Activated gamma-delta T cell treated with anti-CD3 and anti-CD28 coated beads, Interleukin-2, amount 50 U/mL, for 16 hours (primary cell): ENCODE measurements around the gene SPAG16.
"Not testable (repeated sequence)": the region's sequence is repeated elsewhere in the genome, so short reads cannot be mapped to it uniquely, and the experiment has no call there.

Source experiments
- DNase-seq: peaks from one replicate; pipeline ENCODE4 v3.0.0-alpha.2; 2020; ENCODE audit warnings: low read depth

SPAG16 gene

DNA sequence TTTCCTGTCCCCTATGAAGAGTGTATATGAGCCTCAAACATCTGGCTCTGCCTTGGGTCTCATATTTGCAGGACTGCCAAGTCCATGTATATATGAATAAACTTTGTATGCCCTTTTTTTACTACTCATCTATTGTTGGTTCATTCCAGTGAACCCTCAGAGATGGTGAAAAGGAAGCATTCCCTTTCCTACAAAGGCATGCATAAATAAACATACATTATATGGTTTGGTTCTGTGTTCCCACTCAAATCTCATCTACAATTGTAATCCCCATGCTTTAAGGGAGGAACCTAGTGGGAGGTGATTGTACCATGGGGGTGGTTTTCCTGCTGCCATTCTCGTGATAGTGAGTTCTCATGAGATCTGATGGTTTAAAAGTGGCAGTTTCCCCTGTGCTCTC is 534.2 kb downstream of the SPAG16 start:
- DNase-seq, result no peak

DNA sequence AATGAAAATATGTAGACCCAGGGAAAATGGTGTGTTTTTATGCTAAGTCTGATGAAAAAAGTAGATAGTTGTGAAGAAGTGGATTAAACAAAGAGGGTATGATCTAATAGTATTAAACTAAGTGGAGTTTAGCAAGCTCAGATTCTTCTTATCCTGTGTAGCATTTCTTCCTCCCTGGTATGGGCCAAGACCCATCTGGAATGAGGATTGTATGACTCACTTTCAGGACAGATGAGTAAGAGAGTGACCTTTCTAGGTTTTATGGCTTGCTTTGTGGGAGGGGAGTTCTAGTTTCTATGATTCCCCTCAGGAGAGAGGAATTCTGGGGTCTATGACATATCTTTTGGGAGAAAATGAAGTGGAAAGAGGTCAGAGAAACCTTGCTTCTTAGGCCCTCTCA is 550.1 kb downstream of the SPAG16 start:
- DNase-seq, result no peak

DNA sequence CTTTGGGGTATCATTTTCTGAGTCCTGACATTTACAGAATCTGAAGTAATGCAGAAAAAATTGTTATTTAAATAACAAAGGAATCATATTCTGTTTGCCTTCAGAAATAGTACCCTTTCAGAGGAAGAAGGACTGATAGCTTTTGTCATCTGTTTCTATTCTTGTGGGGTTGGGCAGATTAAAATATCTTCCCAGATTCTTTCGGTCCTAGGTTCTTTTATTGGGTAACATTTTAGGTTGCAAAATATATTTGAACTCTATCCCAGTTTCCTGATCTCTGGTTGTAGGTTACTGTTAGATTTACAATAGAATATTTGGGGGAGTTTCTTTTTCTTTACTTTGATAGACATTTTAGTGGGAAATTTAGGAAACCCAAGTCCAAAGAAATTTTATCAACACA is 550.5 kb downstream of the SPAG16 start:
- DNase-seq, result no peak

DNA sequence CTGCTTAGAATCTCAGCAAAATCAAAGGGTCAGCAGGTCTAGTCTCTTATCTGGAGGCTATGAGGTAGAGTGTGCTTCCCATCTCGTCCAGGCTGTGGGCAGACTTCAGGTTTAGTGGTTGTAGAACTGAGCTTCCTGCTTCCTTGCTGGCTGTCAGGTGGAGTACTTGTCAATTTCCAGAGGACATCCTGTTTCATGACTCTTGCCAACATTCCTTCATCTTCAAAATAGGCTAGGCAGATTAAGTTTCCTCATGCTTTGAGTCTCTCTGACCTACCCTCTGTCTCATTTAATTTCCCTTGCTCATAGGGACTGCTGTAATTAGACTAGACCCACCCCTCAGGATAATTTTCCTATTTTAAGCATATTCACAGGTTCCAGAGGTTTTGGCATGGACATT is 562.6 kb downstream of the SPAG16 start:
- no peak for DNase-seq

DNA sequence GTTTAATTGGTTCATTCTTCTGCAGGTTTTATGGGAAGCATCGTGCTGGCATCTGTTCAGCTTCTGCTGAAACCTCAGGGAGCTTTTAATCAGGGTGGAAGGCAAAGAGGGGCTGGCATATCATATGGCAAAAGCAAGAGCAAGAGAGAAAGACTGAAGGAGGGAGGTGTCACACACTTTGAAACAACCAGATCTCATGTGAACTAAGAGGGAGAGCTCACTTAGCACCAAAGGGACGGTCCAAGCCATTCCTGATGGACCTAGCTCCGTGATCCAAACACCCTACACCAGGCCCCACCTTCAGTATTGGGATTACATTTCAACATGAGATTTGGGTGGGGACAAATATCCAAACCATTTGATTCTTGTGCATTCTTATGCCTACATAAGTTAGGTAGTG is 563.1 kb downstream of the SPAG16 start:
- no peak for DNase-seq

DNA sequence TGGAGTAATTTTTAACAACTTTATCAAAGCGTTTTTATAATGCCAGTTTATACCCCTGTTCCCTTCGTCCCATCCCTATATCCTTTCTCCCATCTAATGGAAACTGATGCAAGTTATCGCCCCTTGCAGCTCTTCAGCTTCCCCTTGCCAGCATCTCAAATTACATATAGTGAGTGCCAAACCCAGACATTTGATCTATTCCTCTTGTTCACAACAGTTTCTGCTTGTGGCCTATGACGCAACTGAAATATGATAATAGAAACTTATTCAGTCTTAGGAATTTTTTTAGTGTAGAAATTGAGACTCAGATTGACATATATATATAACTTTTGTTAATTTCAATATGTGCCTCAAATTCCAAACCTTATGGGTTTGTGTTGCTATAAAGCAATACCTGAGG is 564.4 kb downstream of the SPAG16 start:
- DNase-seq, result no peak

DNA sequence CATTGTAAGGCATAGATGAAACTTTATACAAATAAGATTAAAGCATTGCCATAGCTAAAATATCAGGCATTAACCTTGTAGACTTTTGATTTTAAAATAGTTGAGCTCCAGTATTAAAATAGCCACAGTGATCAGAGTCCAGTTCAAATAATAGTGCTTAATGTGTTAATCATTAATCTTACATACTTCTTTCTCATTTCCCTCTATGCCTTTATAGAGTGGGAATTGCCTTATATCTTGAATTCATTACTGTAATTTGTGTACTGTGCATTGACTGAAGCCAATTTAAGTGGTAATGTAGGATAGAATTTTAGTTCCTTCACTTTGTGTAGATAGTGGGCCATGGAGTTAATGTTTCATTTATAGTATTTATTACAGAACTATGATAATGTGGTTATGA is 577.4 kb downstream of the SPAG16 start:
- DNase-seq, result no peak

DNA sequence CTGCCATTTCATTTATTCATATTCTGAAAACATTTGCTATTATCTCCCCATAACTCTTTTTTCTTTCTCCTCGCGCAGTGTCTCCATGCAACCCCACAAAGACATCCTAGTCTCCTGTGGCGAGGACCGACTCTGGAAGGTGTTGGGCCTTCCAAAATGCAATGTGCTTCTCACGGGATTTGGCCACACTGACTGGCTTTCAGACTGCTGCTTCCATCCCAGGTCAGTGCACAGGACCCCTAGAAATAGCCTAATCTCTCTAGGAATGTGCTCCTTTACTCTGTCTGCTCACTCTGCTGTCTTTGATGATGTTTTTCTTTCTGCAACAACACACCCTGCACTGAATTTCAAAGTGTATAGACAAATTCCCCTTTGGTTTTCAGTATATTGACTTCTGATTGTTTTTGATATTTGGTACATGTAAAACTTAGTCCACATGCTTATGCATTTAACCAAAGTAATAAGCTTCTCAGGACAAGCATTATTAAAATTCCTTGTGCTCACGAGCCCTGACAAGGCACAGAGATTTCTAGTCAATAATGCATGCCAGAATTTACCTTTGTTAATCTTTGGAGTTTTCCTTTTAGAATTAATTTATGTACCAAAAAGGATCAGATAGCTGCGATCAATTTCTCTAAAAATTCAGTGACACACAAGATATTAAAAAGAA is 578.3 kb downstream of the SPAG16 start:
- DNase-seq, result no peak

DNA sequence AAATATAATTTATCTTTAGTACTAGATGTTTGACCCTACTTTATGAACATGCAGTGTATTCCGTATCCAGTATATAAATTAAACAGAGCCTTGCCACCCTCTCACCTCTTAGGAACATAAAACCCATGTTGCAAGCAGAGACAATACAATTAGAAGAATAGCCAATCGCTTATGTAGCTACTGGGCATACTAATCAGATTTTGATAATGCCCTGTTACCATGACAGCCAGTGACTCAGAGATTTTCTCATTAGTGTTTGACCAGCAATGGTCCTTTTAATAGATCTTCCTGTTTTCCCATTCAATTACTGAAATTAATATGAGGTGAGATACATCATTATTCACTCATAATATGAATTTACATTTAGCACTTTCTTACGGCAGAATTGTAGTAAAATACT is 579.3 kb downstream of the SPAG16 start:
- no peak for DNase-seq

DNA sequence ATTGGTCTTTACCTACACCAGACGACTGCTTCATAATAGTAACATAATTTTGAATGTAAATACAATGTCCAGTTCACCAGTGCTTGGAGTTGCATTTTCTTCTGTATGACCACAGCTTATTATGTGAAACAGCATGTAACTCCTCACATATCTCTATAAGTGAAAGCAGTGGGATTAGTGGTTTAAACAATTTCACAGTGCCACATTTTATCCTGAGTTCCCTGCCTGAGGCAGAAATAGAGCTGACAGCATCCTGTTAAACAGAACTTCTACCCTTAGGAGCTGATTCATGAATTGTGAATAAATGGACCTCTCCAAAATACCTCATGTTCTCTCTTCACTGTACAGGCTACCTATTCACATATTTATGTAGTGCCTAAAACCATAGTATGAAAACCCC is 584.3 kb downstream of the SPAG16 start:
- DNase-seq, result no peak

DNA sequence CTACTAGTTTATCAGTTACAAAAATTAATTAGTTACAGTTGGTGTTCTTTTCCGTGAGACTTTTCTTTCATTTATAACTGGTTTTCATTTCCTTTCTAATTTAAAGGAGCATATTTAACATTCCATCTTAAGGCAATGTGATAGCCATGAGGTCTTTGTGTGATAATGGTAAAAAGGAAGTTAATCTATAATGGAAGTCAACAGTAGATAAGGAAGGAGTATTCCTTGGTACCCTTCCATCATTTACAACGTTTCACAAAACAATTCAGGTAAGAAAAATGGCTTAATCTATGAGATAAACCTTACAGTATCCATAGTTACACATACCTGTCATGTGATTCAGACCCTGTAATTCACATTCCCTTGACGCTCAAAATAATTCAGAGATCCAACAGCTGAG is 601.2 kb downstream of the SPAG16 start:
- DNase-seq, result no peak

DNA sequence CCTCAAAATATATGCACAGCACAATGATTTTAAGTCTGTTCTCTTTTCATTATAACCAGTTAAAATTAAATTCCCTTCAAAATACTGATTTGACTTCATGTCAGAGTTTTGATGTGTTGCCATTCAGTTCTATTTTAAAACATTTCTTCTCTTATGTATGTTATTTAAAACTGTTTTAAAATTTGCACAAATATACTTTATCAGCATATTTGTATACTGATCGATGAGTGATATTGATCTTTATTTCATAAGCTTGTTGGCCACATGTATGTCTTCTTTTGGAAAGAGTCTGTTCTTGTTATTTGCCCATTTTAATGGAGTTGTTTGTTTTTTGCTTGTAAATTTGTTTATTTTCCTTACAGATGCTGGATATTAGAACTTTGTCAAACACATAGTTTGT is 630.2 kb downstream of the SPAG16 start:
- DNase-seq, result no peak

DNA sequence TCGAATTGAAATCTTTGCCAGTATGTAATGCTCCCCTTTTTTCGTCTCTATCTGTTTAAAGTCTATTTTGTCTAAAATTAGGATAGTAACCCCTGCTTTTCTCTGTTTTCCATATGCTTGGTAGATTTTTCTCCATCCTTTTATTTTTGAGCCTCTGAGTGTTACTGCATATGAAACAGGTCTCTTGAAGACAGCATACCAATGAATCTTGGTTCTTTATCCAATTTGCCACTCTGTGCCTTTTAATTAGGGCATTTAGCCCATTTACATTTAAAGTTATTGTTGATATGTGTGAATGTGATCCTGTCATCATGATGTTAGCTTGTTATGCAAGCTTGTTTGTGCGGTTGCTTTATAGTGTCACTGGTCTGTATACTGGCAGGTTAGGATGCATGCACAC is 635.8 kb downstream of the SPAG16 start:
- DNase-seq, result no peak

DNA sequence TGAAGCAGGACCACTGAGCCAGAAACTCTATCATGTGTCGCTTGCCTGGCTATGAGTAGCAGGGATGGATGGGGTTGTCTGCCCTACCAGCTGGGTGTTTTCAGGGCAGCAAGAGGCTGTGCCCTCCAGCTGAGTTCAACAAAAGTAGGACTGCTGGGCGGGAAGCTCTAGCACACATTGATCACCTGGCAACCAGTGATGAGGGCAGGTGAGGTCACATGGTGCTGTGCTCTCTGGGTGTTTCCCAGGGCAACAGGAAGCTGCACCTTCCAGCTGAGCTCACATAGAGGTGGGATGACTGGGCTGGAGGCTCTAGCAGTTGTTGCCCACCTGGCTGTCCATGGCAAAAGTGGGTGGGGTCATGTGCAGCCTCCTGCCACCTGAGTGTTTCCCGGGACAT is 639.3 kb downstream of the SPAG16 start:
- DNase-seq, result no peak

DNA sequence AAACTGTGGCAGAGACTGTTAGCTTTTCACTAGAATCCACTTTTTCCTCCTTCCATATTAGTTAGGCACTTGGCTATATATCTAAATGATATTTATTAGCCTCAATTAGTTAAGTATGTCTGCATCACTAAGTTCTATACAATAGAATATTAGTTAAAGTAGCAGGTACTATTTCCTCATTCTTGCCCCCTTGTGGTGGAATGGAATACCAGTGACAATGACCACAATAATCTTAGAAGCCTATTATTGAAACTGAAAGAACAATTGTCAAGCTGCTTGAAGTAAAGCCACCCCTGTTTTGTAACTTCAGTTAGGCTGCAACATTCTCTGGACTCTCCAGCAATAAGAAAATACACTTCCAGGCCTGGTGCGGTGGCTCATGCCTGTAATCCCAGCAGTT is 650.3 kb downstream of the SPAG16 start:
- no peak for DNase-seq

DNA sequence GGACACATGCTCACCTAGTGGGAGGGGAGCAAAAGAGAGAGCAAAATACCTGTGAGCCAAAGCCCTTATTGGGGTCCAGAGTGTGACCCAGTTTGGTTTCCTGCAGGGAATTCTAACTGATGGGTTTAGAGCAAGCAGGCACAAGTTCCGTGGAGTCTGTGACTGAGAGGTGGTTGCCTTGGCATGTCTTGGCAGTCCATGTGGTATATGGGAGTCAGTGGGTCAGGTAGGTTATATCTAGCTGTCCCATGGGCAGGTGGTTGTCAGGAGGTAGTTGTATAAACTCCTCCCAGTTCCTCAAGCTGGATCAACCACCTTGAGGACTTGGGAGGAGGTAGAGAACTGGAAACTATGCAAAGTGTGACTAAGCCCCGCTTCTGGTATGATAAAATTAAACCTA is 673.8 kb downstream of the SPAG16 start:
- DNase-seq, result no peak

DNA sequence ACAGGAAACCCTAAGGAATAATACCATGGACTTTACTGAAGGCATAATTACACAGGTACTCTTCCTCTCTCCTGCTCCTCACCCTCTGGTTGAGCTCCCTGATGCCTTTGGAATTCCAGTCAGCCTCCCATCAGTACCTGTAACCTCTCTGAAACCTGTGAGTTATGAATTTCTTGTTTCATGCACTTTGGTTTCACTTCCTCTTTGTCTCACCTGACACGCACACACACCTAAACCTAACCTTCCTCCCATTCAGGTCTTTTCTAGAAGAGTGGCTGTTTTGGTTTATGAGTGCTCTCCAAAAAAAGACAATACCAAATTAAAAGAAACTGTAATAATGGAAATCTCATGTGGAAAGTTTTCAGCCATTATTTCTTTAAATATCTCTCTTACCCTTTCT is 675.3 kb downstream of the SPAG16 start:
- DNase-seq, result no peak

DNA sequence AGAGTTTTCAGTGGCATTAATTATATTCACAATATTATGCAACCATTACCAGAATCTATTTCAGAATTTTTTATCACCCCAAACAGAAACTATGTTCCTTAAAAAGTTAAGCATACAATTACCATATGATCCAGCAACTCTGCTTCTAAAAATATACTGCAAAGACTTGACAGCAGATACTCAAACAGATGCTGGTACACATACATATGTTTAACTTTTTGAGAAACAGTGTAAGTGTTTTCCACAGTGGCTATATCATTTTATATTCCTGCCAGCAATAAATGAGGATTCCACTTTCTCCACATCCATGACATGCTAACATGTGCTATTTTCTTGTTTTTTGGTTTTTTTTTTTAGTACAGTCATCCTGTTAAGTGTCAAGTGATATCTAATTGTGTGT is 687.3 kb downstream of the SPAG16 start:
- no peak for DNase-seq

DNA sequence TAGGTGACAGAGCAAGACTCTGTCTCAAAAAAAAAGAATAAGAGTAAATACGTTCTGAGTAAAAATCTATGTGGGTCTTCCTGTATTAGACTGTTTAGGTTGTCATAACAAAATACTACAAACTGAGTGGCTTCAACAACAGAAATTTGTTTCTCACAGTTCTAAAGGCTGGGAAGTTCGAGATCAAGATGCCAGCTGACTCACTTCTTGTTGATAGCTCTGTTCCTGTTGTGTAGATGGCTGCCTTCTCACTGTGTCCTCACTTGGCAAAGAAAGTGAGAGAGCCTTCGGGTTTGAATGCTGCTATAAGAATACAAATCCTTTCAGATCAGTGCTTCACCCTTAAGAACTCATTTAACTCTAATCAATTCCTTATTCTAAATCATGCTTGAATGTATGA is 696.6 kb downstream of the SPAG16 start:
- DNase-seq, result no peak

DNA sequence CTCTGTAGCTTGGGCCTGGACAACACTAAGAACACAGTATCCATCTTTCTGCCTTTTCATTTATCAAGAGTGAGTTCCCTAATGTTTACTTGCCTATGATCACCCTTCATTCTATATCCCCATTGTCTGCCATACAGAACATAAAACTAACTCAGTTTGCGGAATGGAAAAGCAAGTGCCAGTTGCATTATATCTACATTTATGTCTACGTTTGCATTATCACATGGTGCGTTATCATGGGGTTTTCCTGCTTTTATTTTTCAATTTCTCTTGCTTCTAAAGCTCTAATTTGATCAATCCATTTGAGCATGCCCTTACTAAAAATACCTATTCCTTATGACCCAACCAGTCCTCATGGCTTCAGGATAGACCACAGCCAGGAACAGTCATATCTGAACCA is 704.9 kb downstream of the SPAG16 start:
- DNase-seq, result no peak

DNA sequence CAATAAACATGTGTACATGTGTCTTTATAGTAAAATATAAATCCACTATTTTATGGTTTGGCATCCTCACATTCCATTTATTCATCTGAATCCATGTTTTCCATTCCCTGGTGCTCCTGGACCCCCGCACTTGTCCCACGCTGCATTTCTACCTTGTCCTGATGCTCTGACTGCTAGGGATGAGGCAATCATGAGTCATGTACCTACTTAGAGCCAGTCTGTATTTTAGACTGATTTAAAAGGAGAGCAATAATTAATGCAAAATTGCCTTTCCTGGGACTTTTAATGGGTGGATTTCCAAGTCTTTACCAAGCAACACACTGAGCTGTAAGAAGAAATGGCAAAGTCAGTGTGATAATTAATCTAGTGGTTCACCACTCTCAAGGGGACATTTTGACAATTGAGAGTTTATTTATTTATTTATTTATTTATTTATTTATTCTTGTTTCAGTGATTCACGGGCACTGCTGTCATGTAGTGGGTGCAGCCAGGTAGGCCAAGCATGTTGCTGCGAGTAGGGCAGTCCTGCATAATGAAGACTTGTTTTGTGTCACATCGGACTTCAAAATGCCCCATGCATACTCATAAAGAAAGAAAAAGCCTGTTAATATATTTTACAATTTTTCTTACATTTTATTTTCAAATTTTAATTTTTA is 707.3 kb downstream of the SPAG16 start:
- DNase-seq, result no peak

DNA sequence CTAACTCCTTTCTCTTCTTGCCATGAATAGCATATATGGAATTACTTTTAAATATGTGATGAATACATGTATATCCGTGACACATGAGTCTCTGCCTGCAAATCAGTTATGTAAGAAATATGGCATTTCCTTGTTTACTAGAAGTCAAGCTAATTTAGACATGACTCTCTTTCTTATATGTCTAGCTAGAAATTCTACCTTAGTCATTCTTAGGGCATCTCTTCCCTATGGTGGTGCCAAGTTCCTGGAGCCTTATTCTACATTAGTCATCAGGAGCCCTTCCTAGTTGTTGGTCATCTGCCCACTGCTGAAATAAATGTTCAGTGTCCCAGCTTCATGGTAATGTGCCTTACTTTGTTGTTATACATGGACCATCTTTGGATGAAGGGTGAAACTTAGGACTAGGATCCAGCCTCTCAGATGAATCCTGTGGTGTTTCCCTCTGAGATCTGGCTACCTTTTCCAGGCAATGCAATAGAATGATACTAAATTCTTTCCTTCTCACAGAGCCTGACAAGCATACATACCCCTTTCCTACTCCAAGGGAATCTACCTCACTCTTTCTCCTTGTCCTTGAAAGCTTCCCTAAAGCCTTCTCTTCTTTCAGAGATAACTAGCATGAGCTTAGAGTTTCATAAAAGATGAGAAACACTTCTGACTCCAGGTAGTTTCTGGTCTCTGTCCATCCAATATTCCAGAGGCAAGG is 711.3 kb downstream of the SPAG16 start:
- DNase-seq, result no peak

DNA sequence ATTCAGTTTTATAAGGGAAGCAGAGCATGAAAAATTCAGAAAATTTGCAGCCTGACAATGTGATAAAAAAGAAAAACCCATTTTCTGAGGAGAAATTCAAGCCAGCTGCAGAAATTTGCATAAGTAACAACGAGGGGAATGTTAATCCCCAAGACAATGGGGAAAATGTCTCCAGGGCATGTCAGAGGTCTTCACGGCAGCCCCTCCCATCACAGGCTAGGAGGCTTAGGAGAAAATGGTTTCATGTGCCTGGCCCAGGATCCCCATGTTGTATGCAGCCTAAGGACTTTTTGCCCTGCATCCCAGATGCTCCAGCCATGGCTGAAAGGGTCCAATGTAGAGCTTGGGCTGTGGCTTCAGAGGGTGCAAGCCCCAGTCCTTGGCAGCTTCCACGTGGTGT is 714.7 kb downstream of the SPAG16 start:
- DNase-seq, result not testable (repeated sequence)

DNA sequence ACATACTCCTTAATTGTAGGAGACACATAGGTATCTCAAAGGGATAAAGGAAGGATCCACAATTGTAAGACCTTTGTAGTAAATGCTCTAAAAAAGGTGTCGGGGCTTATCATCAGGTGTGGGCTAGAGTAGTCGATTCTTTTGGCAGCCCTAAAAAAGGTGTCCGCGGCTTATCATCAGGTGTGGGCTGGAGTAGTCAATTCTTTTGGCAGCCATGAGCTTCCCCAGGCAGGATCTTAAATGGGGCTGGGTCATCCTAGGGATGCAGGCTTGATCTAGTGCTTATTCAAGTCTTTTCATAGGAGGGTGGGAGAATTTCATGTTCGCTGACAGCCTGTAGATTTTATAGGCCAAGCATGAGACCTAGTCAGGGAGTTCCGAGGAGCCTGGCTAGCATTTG is 720.2 kb downstream of the SPAG16 start:
- no peak for DNase-seq
